K562 (cell line): ENCODE data around the gene KAZN. TPM values are rescaled to one million over a fixed set of nuclear protein-coding genes. Genes with fewer than 3 reads are reported as not detected.

Experiments
- ATAC-seq: fragments of 200-7000 bp; cut with Tn5 transposase; 3 replicates; pipeline ENCODE4 v1.9.1; 2020; ENCODE audit warnings: moderate library complexity
- BruUV-seq: library from RNA; stranded (reverse); fragments of 400-500 nt; replicated peaks from 2 replicates; lab custom pipeline; 2021; lab: Mats Ljungman, UMichigan
- CTCF ChIA-PET: fragments of 300-600 bp; formaldehyde crosslinking; extraction: SDS; loops from one replicate; lab custom pipeline; 2021; ENCODE audit warnings: low intra/inter-chr PET ratio; lab: Yijun Ruan, JAX
- POLR2A ChIA-PET: fragments of 300-600, 350-650 bp; sonication (Branson Sonifier 250); formaldehyde crosslinking; extraction: SDS; loops from one replicate; lab custom pipeline; 2021; ENCODE audit warnings: antibody characterized with exemption, inconsistent platforms; lab: Yijun Ruan, JAX
- DNase-seq, 4 experiments: peaks; one replicate each; pipeline versions ENCODE4 v3.0.0 to v3.0.0-alpha.2; 2011 to 2018; ENCODE audit warnings: low spot score in 3 of 4, mixed read lengths in 3 of 4; ENCODE audit errors: extremely low read depth in 1 of 4
- FAIRE-seq: peaks from 2 replicates; lab custom pipeline; 2011; peaks lifted over from hg19 to GRCh38; lab: Jason Lieb, UNC
- H2AFZ ChIP-seq: 2 replicates; pipeline ENCODE4 v1.6.0; 2011; ENCODE audit warnings: low read depth, low read length, control low read depth, inconsistent platforms
- H3K27ac ChIP-seq: fragments of 200-600 bp; 3 replicates; pipeline ENCODE4 v1.8.0; 2011; ENCODE audit warnings: low read depth, mild to moderate bottlenecking, control low read depth, inconsistent platforms, low read length, moderate library complexity, mixed read lengths; ENCODE audit errors: extremely low read depth
- H3K27me3 ChIP-seq, 2 experiments: fragments of 300-600 bp in 1 of 2; 2 replicates in 1 of 2; 3 replicates in 1 of 2; pipeline versions ENCODE4 v1.6.0 to v1.8.0; 2011; ENCODE audit warnings: inconsistent platforms in 2 of 2, low read length in 2 of 2, mild to moderate bottlenecking in 1 of 2, mixed read lengths in 1 of 2, moderate library complexity in 1 of 2; ENCODE audit not compliant: control insufficient read depth in 2 of 2, insufficient read depth in 2 of 2
- H3K36me3 ChIP-seq: fragments of 300-600 bp; 3 replicates; pipeline ENCODE4 v1.8.0; 2011; ENCODE audit warnings: mild to moderate bottlenecking, low read length, inconsistent platforms; ENCODE audit not compliant: control insufficient read depth, insufficient read depth
- H3K4me1 ChIP-seq, 2 experiments: fragments of 200-600 bp in 1 of 2; replicated peaks in 1 of 2; 2 replicates in 1 of 2; 3 replicates in 1 of 2; pipeline versions ENCODE4 v1.5.1 to v1.8.0; 2011; ENCODE audit warnings: inconsistent platforms in 2 of 2, low read length in 2 of 2, mild to moderate bottlenecking in 1 of 2, mixed read lengths in 1 of 2, moderate library complexity in 1 of 2; ENCODE audit not compliant: control insufficient read depth in 2 of 2, insufficient read depth in 2 of 2
- H3K4me2 ChIP-seq: 2 replicates; pipeline ENCODE4 v1.6.1; 2011; ENCODE audit warnings: low read length, control low read depth, inconsistent platforms, mixed read lengths; ENCODE audit not compliant: insufficient read depth
- H3K4me3 ChIP-seq: fragments of 200-600 bp; sonication (generic), shearing (Covaris generic); 2 replicates; pipeline ENCODE4 v1.5.1; 2016; ENCODE audit warnings: control low read depth, inconsistent platforms
- H3K79me2 ChIP-seq: fragments of 200-600 bp; 3 replicates; pipeline ENCODE4 v1.8.0; 2011; ENCODE audit warnings: low read length, inconsistent platforms; ENCODE audit not compliant: control insufficient read depth, insufficient read depth
- H3K9ac ChIP-seq, 2 experiments: 2 replicates each; pipeline versions ENCODE4 v1.6.0 to v1.6.1; 2011; ENCODE audit warnings: low read depth in 2 of 2, low read length in 2 of 2, control low read depth in 1 of 2, inconsistent platforms in 1 of 2, mild to moderate bottlenecking in 1 of 2, mixed read lengths in 1 of 2; ENCODE audit not compliant: insufficient read depth in 1 of 2
- H3K9me1 ChIP-seq: one replicate; pipeline ENCODE4 v1.6.0; 2011; ENCODE audit warnings: inconsistent platforms, mild to moderate bottlenecking, low read length, moderate library complexity; ENCODE audit not compliant: control insufficient read depth, insufficient read depth
- H3K9me3 ChIP-seq: replicated peaks from 2 replicates; pipeline ENCODE4 v1.5.1; 2011; ENCODE audit warnings: low read depth, low read length, inconsistent platforms; ENCODE audit not compliant: control insufficient read depth, insufficient read depth
- H4K20me1 ChIP-seq: replicated peaks from 2 replicates; pipeline ENCODE4 v1.6.1; 2011; ENCODE audit warnings: low read length, inconsistent platforms, mixed read lengths; ENCODE audit not compliant: control insufficient read depth, insufficient read depth
- ARID3B ChIP-seq: fragments of 250-450 bp; sonication (Bioruptor Pico); IDR thresholded peaks from 2 replicates; pipeline ENCODE4 v1.4.0; 2020; ENCODE audit warnings: borderline replicate concordance
- CREB1 ChIP-seq, 2 experiments: sonication (generic) in 1 of 2; formaldehyde crosslinking in 1 of 2; IDR thresholded peaks; 2 replicates each; pipeline versions ENCODE4 v1.6.1 to v1.8.0; 2012 to 2022; ENCODE audit warnings: inconsistent platforms in 1 of 2, mild to moderate bottlenecking in 1 of 2, missing genetic modification reagents in 1 of 2, moderate library complexity in 1 of 2
- KDM1A ChIP-seq, 2 experiments: fragments of 450-650 bp; IDR thresholded peaks; 2 replicates each; pipeline ENCODE4 v1.6.1; 2016; ENCODE audit warnings: mild to moderate bottlenecking in 2 of 2
- KLF13 ChIP-seq: fragments of 450-650 bp; IDR thresholded peaks from 2 replicates; pipeline ENCODE4 v1.6.1; 2016; ENCODE audit warnings: missing genetic modification characterization, low read depth, mild to moderate bottlenecking, missing compliant biosample characterization, moderate library complexity, borderline replicate concordance
- LCOR ChIP-seq: sonication (generic); formaldehyde crosslinking; IDR thresholded peaks from 2 replicates; pipeline ENCODE4 v1.8.0; 2022; ENCODE audit warnings: mild to moderate bottlenecking, missing genetic modification reagents
- MCM7 ChIP-seq, 2 experiments: fragments of 450-650 bp; IDR thresholded peaks; 2 replicates each; pipeline ENCODE4 v1.6.1; 2016 to 2018
- NELFE ChIP-seq: IDR thresholded peaks from 2 replicates; pipeline ENCODE4 v1.6.1; 2011; ENCODE audit warnings: mild to moderate bottlenecking; ENCODE audit not compliant: insufficient read depth, insufficient read length
- PURB ChIP-seq: sonication (generic); formaldehyde crosslinking; IDR thresholded peaks from 2 replicates; pipeline ENCODE4 v1.9.0; 2021; ENCODE audit warnings: low read depth, mild to moderate bottlenecking, missing genetic modification reagents
- RBM14 ChIP-seq: fragments of 200-400 bp; formaldehyde crosslinking; IDR thresholded peaks from 2 replicates; pipeline ENCODE4 v1.6.1; 2018; ENCODE audit warnings: low read depth, mild to moderate bottlenecking, low read length, moderate library complexity, borderline replicate concordance; ENCODE audit not compliant: insufficient read depth
- RBM17 ChIP-seq: fragments of 200-400 bp; formaldehyde crosslinking; IDR thresholded peaks from 2 replicates; pipeline ENCODE4 v1.6.1; 2017; ENCODE audit warnings: low read depth, mild to moderate bottlenecking, low read length, borderline replicate concordance
- STAT5A ChIP-seq: IDR thresholded peaks from 2 replicates; pipeline ENCODE4 v1.6.1; 2012; ENCODE audit warnings: low read length, inconsistent platforms, borderline replicate concordance
- ZNF24 ChIP-seq: fragments of 450-650 bp; IDR thresholded peaks from 2 replicates; pipeline ENCODE4 v1.6.1; 2016
- ZNF592 ChIP-seq: fragments of 450-650 bp; IDR thresholded peaks from 2 replicates; pipeline ENCODE4 v1.6.1; 2017; ENCODE audit warnings: antibody characterized with exemption, mild to moderate bottlenecking
- WGBS: fragments of 100-300 bp; shearing (Covaris generic); methylation state at CpG from one replicate; pipeline ENCODE4 v1.1.6; 2016; ENCODE audit warnings: low coverage, mixed read lengths; ENCODE audit not compliant: insufficient coverage; ENCODE audit errors: missing lambda C conversion rate; 5-methylcytosine and 5-hydroxymethylcytosine counted together
- in situ Hi-C: fragments of 300-500 bp; cut with MboI; formaldehyde crosslinking; loops from 4 replicates; pipeline ENCODE4 v1.15.0; 2018; ENCODE audit warnings: inconsistent platforms, mixed read lengths
- intact Hi-C: fragments of 100-400 bp; cut with micrococcal nuclease; formaldehyde crosslinking; loops from 2 replicates; pipeline ENCODE4 v1.14.2; 2022
- polyA plus RNA-seq, 8 experiments: library from polyadenylated mRNA; depleted of rRNA in 4 of 8; stranded (reverse) in 5 of 8; unstranded in 3 of 8; fragments of >200 nt; fragmentation: Nextera tagmentation in 2 of 8; fragmentation: Illumina TruSeq in 1 of 8; extraction: Ambion mirVana in 2 of 8; extraction: Trizol in 1 of 8; gene quantifications; 2 replicates each; pipeline versions ENCODE4 v1.2.1 to v1.2.3, GENCODE V29; 2011 to 2014; ENCODE audit warnings: inconsistent platforms in 1 of 8, missing spikeins in 1 of 8
- total RNA-seq, 7 experiments: library from RNA; depleted of rRNA in 6 of 7; stranded (reverse); fragments of >200 nt in 6 of 7; fragmentation: Illumina TruSeq in 2 of 7; extraction: Trizol in 2 of 7; gene quantifications; 2 replicates each; pipeline versions ENCODE4 v1.2.1 to v1.2.3, GENCODE V29; 2011 to 2021; ENCODE audit warnings: low replicate concordance in 1 of 7
- TF ChIP-seq, protein P1 (sequence below), 2 experiments: fragments of 450-650 bp in 1 of 2; sonication (generic) in 1 of 2; formaldehyde crosslinking; conservative IDR thresholded peaks; 2 replicates each; pipeline versions ENCODE4 v1.4.0 to v1.8.1; 2020 to 2022; ENCODE audit warnings: mild to moderate bottlenecking in 1 of 2, missing genetic modification reagents in 1 of 2

KAZN gene
- total and polyA plus RNA-seq, 9 of the 15 experiments (the other 6 are each of a cell fraction or from before 2014, with no cell fraction given) = 2.1 to 21.6 (median 5.4) TPM

GRCh38 chr1:14968251-14968851, 369.9 kb downstream of the KAZN start:
- peaks cover 3 to 4% of the 10 kb centered on the region in 2 experiments; a peak in 2 of 5 replicates for H3K4me1 ChIP-seq
- in situ Hi-C loops = no loop called here
- 0 out of 3 replicates have a peak, but pooled peaks cover 3% of the 10 kb centered on the region for H3K79me2 ChIP-seq
- BruUV-seq = no TSS peak
- ATAC-seq = no peak
- H3K9me3 ChIP-seq = no peaks in the 10 kb centered on the region
- H3K4me2 ChIP-seq = no peak overlapping the region
- 76% methylated on average over 15 of the region's 15 CpGs for WGBS
- no peak overlapping the region for H3K27ac ChIP-seq
- no peak for DNase-seq
- FAIRE-seq = no peak
- H3K36me3 ChIP-seq = peaks cover 2% of the 10 kb centered on the region; the same call in 1 of the 3 replicates
- no peak overlapping the region for H3K4me3 ChIP-seq
- no peak overlapping the region for H3K9ac ChIP-seq
- CTCF ChIA-PET = no interaction called here
- intact Hi-C loops = no loop called here
- H3K27me3 ChIP-seq = no peaks in the 10 kb centered on the region
- H4K20me1 ChIP-seq = no peaks in the 10 kb centered on the region
- peaks cover 4% of the 10 kb centered on the region for H3K9me1 ChIP-seq
- no peak overlapping the region for H2AFZ ChIP-seq
- POLR2A ChIA-PET = interaction anchor here (0.6 to 0.7 kb wide), 3 partner anchors 29 to 193 kb away, joined by 3 to 4 read pairs (median 3); no protein-coding TSS in a partner anchor
- no peak for TF ChIP-seq ZNF592
- TF ChIP-seq RBM14 = no peak
- no peak for TF ChIP-seq NELFE
- TF ChIP-seq KLF13 (tag) = no peak
- no peak for TF ChIP-seq CREB1 (IDR thresholded peaks at IDR 0.05)
- no peak for TF ChIP-seq CREB1 (CRISPR knock-in tag; IDR thresholded peaks at IDR 0.05)
- no peak for TF ChIP-seq STAT5A
- no peak for TF ChIP-seq LCOR (CRISPR knock-in tag)
- TF ChIP-seq, protein P1, sequence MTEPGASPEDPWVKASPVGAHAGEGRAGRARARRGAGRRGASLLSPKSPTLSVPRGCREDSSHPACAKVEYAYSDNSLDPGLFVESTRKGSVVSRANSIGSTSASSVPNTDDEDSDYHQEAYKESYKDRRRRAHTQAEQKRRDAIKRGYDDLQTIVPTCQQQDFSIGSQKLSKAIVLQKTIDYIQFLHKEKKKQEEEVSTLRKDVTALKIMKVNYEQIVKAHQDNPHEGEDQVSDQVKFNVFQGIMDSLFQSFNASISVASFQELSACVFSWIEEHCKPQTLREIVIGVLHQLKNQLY (CRISPR knock-in tag; conservative IDR thresholded peaks at IDR 0.05) = no peak
- TF ChIP-seq MCM7 (IDR thresholded peaks at IDR 0.05) = no peak
- no peak for TF ChIP-seq PURB (CRISPR knock-in tag)
- TF ChIP-seq KDM1A (IDR thresholded peaks at IDR 0.05) = no peak
- no peak for TF ChIP-seq RBM17
- TF ChIP-seq ARID3B (CRISPR knock-in tag) = no peak
- TF ChIP-seq ZNF24 = no peak
